Tibial nerve (tissue), 4 donors: Measurements from ENCODE around the gene GLIPR2. TPM values are rescaled to one million over a fixed set of nuclear protein-coding genes. Genes with fewer than 3 reads are reported as not detected.
"Not testable (repeated sequence)": the region's sequence is repeated elsewhere in the genome, so short reads cannot be mapped to it uniquely, and the experiment has no call there.

ENCODE experiments used
- DNase-seq, 2 donors: peaks; one replicate each; pipeline ENCODE4 v3.0.0-alpha.2; 2019; ENCODE audit warnings: low spot score in 2 of 2
- H3K27ac ChIP-seq, 4 donors: fragments of 200-600 bp; sonication (generic) in 3 of 4; one replicate each; pipeline ENCODE4 v1.5.1; 2017 to 2019; ENCODE audit warnings: mild to moderate bottlenecking in 1 of 4
- H3K27me3 ChIP-seq, 2 donors: fragments of 200-600 bp; sonication (generic) in 1 of 2; one replicate each; pipeline versions ENCODE4 v1.5.1 to v1.6.0; 2017 to 2019
- H3K36me3 ChIP-seq, 3 donors: fragments of 200-600 bp; sonication (generic); one replicate each; pipeline ENCODE4 v1.5.1; 2018 to 2019
- H3K4me1 ChIP-seq, 4 donors: fragments of 200-600 bp; sonication (generic) in 3 of 4; one replicate each; pipeline ENCODE4 v1.5.1; 2017 to 2019
- H3K4me3 ChIP-seq, 4 donors: fragments of 200-600 bp; sonication (generic) in 3 of 4; one replicate each; pipeline ENCODE4 v1.5.1; 2017 to 2019; ENCODE audit warnings: mild to moderate bottlenecking in 1 of 4, moderate library complexity in 1 of 4
- H3K9me3 ChIP-seq, 4 donors: fragments of 200-600 bp; sonication (generic) in 3 of 4; one replicate each; pipeline ENCODE4 v1.5.1; 2017 to 2019
- EP300 ChIP-seq, 2 donors: sonication (generic); formaldehyde crosslinking; IDR thresholded peaks; one replicate each; pipeline ENCODE4 v1.6.1; 2017; ENCODE audit warnings: antibody characterized with exemption in 2 of 2, mild to moderate bottlenecking in 1 of 2
- POLR2A ChIP-seq, 2 donors: fragments of 450-650 bp; IDR thresholded peaks; one replicate each; pipeline ENCODE4 v1.6.1; 2017; ENCODE audit warnings: antibody characterized with exemption in 2 of 2, mild to moderate bottlenecking in 2 of 2, moderate library complexity in 2 of 2
- WGBS, 2 donors: methylation state at CpG; one replicate each; pipeline ENCODE4 v1.1.5; 2018; 5-methylcytosine and 5-hydroxymethylcytosine counted together
- total RNA-seq, 4 donors: library from RNA; depleted of rRNA; stranded (reverse); fragments of >200 nt; gene quantifications; one replicate each; pipeline ENCODE4 v1.1.0, GENCODE V29; 2016
- TF ChIP-seq, protein P1 (sequence below), 5 experiments: fragments of 200-600 bp in 3 of 5; fragments of 450-650 bp in 2 of 5; sonication (generic) in 3 of 5; IDR thresholded peaks; one replicate each; pipeline ENCODE4 v1.5.1; 2016 to 2019; ENCODE audit warnings: antibody characterized with exemption in 5 of 5, mild to moderate bottlenecking in 3 of 5, moderate library complexity in 2 of 5

GLIPR2 gene
- total RNA-seq, 4 donors from 2014 or later = 18.1 to 26.4 (median 25.6) TPM

DNA sequence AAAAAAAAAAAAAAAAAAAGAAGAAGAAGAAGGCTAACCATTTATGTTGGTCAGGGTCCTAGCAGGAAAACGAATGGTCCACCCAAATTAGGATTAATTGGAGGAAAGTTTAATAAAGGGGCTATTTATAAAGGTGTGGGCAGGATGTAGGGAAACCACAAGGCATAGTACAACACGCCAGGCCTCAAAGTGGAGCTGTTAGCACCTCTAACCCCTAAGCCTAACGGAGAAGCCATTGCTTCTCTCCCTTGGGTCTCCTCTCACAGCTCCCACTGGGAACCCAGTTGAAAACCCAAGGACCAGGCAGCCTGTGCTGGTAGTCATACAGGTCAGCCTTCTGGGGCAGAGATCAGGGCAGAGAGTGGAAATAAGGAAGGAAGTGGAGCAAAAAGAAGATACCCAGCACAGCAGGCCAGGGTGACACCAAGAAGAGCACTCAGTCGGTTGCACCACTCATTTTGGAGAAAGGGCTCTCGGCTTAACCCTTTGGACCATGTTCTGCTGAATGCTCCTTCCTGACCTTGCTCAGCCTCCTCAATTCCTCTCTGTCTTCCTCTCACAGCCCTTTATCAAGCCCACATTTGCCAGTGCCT is 8.8 kb upstream of the GLIPR2 start:
- H3K4me3 ChIP-seq = no peak overlapping the region
- no peak overlapping the region for H3K27ac ChIP-seq
- no peak for TF ChIP-seq EP300 (IDR thresholded peaks at IDR 0.05)
- no peak for TF ChIP-seq POLR2A (IDR thresholded peaks at IDR 0.05)
- TF ChIP-seq, protein P1, sequence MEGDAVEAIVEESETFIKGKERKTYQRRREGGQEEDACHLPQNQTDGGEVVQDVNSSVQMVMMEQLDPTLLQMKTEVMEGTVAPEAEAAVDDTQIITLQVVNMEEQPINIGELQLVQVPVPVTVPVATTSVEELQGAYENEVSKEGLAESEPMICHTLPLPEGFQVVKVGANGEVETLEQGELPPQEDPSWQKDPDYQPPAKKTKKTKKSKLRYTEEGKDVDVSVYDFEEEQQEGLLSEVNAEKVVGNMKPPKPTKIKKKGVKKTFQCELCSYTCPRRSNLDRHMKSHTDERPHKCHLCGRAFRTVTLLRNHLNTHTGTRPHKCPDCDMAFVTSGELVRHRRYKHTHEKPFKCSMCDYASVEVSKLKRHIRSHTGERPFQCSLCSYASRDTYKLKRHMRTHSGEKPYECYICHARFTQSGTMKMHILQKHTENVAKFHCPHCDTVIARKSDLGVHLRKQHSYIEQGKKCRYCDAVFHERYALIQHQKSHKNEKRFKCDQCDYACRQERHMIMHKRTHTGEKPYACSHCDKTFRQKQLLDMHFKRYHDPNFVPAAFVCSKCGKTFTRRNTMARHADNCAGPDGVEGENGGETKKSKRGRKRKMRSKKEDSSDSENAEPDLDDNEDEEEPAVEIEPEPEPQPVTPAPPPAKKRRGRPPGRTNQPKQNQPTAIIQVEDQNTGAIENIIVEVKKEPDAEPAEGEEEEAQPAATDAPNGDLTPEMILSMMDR (IDR thresholded peaks at IDR 0.05) = no peak
- WGBS, 2 donors = 64 to 79% methylated on average over 5 of the region's 5 CpGs
- H3K4me1 ChIP-seq = peaks cover 0 to 5% (median 0%) of the 10 kb centered on the region in 4 donors
- no peaks in the 10 kb centered on the region for H3K27me3 ChIP-seq
- no peak for DNase-seq
- peaks cover 0 to 15% (median 0%) of the 10 kb centered on the region in 3 donors for H3K36me3 ChIP-seq
- no peaks in the 10 kb centered on the region for H3K9me3 ChIP-seq

DNA sequence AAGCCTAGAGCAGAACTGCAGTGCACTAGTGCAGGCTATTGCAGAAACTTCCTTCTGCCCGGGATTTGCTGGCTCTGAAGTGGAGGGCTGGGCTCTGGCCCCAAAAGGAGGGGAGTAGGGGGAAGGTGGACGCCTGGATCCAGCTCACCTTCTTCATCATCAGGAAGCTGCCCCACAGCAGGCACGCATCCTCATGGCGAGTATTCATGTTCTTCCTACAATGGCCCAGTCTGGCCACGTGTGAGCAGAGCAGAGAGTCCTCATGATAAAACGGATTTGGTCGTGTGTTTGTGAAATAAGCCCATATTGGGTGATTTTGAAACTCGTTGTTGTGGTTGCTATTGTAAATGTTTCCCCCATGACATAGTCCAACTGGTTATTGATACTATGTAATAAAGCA is 8.2 kb upstream of the GLIPR2 start:
- Histone ChIP-seq H3K36me3 (peaks cover 0 to 11% (median 0%) of the 10 kb centered on the region in 3 donors), H3K4me1 (peaks cover 0 to 7% (median 0%) of the 10 kb centered on the region in 4 donors), H3K27me3 (no peaks in the 10 kb centered on the region), H3K27ac (no peak overlapping the region), H3K9me3 (no peaks in the 10 kb centered on the region), H3K4me3 (no peak overlapping the region)
- WGBS, 2 donors = 62 to 68% methylated on average over 8 of the region's 8 CpGs
- TF ChIP-seq POLR2A (IDR thresholded peaks at IDR 0.05) = no peak
- TF ChIP-seq EP300 (IDR thresholded peaks at IDR 0.05) = no peak
- TF ChIP-seq, protein P1 (IDR thresholded peaks at IDR 0.05) = no peak
- DNase-seq = no peak

DNA sequence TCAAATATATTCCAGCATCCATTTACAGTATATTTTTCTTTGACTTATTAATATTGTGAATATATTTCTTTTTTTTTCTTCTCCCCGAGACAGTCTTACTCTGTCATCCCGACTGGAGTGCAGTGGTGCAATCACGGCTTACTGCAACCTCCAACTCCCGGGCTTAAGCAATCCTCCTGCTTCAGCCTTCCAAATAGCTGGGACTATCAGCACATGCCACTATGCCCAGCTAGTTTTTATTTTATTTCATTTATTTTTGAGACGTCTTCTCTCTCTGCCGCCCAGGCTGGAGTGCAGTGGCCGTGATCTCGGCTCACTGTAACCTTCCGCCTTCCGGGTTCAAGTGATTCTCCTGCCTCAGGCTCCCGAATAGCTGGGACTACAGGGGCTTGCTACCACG is 7.4 kb upstream of the GLIPR2 start:
- Histone ChIP-seq H3K4me3 (no peak overlapping the region), H3K27ac (no peak overlapping the region), H3K4me1 (peaks cover 0 to 7% (median 0%) of the 10 kb centered on the region in 4 donors), H3K9me3 (no peaks in the 10 kb centered on the region), H3K36me3 (peaks cover 0 to 8% (median 0%) of the 10 kb centered on the region in 3 donors), H3K27me3 (no peaks in the 10 kb centered on the region)
- DNase-seq = no peak
- 91 to 93% methylated on average over 12 of the region's 12 CpGs for WGBS, 2 donors
- no peak for TF ChIP-seq EP300 (IDR thresholded peaks at IDR 0.05)
- TF ChIP-seq, protein P1 (IDR thresholded peaks at IDR 0.05) = no peak
- TF ChIP-seq POLR2A (IDR thresholded peaks at IDR 0.05) = no peak

DNA sequence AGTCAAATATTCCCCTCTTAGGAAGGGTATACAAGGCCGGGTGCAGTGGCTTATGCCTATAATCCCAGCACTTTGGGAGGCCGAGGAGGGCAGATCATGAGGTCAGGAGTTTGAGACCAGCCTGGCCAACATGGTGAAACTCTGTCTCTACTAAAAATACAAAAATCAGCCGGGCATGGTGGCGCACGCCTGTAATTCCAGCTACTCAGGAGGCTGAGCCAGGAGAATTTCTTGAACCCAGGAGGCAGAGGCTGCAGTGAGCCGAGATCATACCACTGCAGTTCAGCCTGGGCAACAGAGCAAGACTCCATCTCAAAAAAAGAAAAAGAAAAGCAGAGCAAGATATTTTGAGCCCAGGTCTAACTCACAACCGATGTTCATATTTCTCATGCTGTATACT is 4.9 kb upstream of the GLIPR2 start:
- not testable (repeated sequence) for H3K36me3 ChIP-seq, H3K4me3 ChIP-seq, DNase-seq, H3K9me3 ChIP-seq, H3K27me3 ChIP-seq
- Histone ChIP-seq H3K4me1 (peaks cover 0 to 14% (median 3%) of the 10 kb centered on the region in 4 donors), H3K27ac (peak overlapping the region in 3 of 4 donors; percentile 51 to 75 (median 75))
- 82 to 84% methylated on average over 7 of the region's 7 CpGs for WGBS, 2 donors

DNA sequence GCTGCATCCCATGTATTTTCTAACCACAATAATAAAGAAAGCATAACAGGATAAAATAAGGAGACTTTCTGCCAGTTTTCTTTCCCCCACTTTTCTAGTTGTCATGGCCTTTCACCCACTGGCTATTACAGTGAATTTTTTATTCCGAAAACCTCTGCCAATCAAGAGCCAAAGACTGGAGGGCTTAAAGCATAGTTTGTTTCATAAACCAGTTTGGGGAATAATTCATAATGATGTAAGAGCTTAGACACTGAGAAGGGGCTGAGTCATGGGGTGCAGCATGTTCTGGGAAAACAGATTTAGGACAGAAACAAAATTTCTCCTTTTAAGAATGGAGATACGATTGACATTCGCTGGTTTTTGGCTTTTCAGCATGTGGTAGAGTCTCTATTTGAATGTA is 4.4 kb upstream of the GLIPR2 start:
- Histone ChIP-seq H3K27ac (peak overlapping the region in 3 of 4 donors; percentile 51 to 75 (median 75)), H3K4me1 (peaks cover 0 to 18% (median 4%) of the 10 kb centered on the region in 4 donors), H3K4me3 (no peak overlapping the region), H3K27me3 (no peaks in the 10 kb centered on the region), H3K36me3 (no peaks in the 10 kb centered on the region), H3K9me3 (no peaks in the 10 kb centered on the region)
- TF ChIP-seq EP300 (IDR thresholded peaks at IDR 0.05) (peak; percentile 21 to 78), POLR2A (IDR thresholded peaks at IDR 0.05) (no peak)
- TF ChIP-seq, protein P1 (IDR thresholded peaks at IDR 0.05) = no peak
- DNase-seq = no peak
- WGBS, 2 donors = 28 to 43% methylated on average over 3 of the region's 3 CpGs
